Thoracic aorta (tissue), 2 donors: Measurements from ENCODE around the gene BBS2. TPM values are rescaled to one million over a fixed set of nuclear protein-coding genes. Genes with fewer than 3 reads are reported as not detected.

Experiments
- ATAC-seq: fragments of 150-250 bp; one replicate; pipeline ENCODE4 v1.8.0; 2017; ENCODE audit warnings: low read depth; ENCODE audit not compliant: insufficient number of reproducible peaks, low FRiP score
- DNase-seq: peaks from one replicate; pipeline ENCODE4 v3.0.0-alpha.2; 2020; ENCODE audit warnings: low spot score
- H3K27ac ChIP-seq, 2 donors: fragments of 200-600 bp; sonication (generic); 1 replicate in 1 of 2; 2 replicates in 1 of 2; pipeline ENCODE4 v1.5.1; 2016; ENCODE audit warnings: mild to moderate bottlenecking in 2 of 2, moderate library complexity in 2 of 2
- H3K27me3 ChIP-seq: fragments of 200-600 bp; sonication (generic); replicated peaks from 2 replicates; pipeline ENCODE4 v1.6.0; 2016; ENCODE audit warnings: mild to moderate bottlenecking; ENCODE audit not compliant: insufficient read depth
- H3K36me3 ChIP-seq: fragments of 200-600 bp; sonication (generic); one replicate; pipeline ENCODE4 v1.5.1; 2016
- H3K4me1 ChIP-seq, 2 donors: fragments of 200-600 bp; sonication (generic); 1 replicate in 1 of 2; 2 replicates in 1 of 2; pipeline versions ENCODE4 v1.5.1 to v1.6.0; 2016; ENCODE audit warnings: low read depth in 2 of 2, mild to moderate bottlenecking in 1 of 2; ENCODE audit not compliant: control insufficient read depth in 1 of 2
- H3K4me3 ChIP-seq: fragments of 200-600 bp; sonication (generic); 2 replicates; pipeline ENCODE4 v1.5.1; 2016; ENCODE audit warnings: mild to moderate bottlenecking
- H3K9me3 ChIP-seq: fragments of 200-600 bp; sonication (generic); 2 replicates; pipeline ENCODE4 v1.5.1; 2016
- CTCF ChIP-seq: fragments of 200-600 bp; sonication (generic); IDR thresholded peaks from one replicate; pipeline ENCODE4 v1.5.1; 2019; ENCODE audit warnings: antibody characterized with exemption
- total RNA-seq, 2 donors: library from RNA; depleted of rRNA; stranded (reverse); fragments of >200 nt; gene quantifications; one replicate each; pipeline versions ENCODE4 v1.1.0 to v1.2.3, GENCODE V29; 2016

Gene BBS2
- total RNA-seq, 2 donors from 2014 or later = 33.3 to 39.3 TPM

GRCh38 chr16:56549161-56549560 lies 29.3 kb upstream of the BBS2 start:
- DNase-seq = no peak
- TF ChIP-seq CTCF = no peak
- Histone ChIP-seq H3K4me1 (no peaks in the 10 kb centered on the region), H3K4me3 (no peak overlapping the region), H3K36me3 (no peaks in the 10 kb centered on the region), H3K27me3 (no peaks in the 10 kb centered on the region), H3K27ac (no peak overlapping the region), H3K9me3 (no peaks in the 10 kb centered on the region)
- ATAC-seq = no peak

- H3K9me3 ChIP-seq = no peaks in the 10 kb centered on the region
- H3K36me3 ChIP-seq = no peaks in the 10 kb centered on the region
- no peaks in the 10 kb centered on the region for H3K27me3 ChIP-seq
- TF ChIP-seq CTCF = no peak
- no peak for DNase-seq
- no peaks in the 10 kb centered on the region for H3K4me1 ChIP-seq
- ATAC-seq = no peak
- H3K4me3 ChIP-seq = no peak overlapping the region
- H3K27ac ChIP-seq = no peak overlapping the region
Measured at GRCh38 chr16:56547949-56548567, 28.2 kb upstream of the BBS2 start.

GRCh38 chr16:56547120-56547948 lies 27.5 kb upstream of the BBS2 start:
- H3K27me3 ChIP-seq = no peaks in the 10 kb centered on the region
- TF ChIP-seq CTCF = no peak
- no peak for ATAC-seq
- no peaks in the 10 kb centered on the region for H3K4me1 ChIP-seq
- no peak overlapping the region for H3K4me3 ChIP-seq
- no peaks in the 10 kb centered on the region for H3K9me3 ChIP-seq
- H3K36me3 ChIP-seq = no peaks in the 10 kb centered on the region
- H3K27ac ChIP-seq = no peak overlapping the region
- DNase-seq = no peak

GRCh38 chr16:56542039-56542438 lies 22.2 kb upstream of the BBS2 start:
- no peak overlapping the region for H3K4me3 ChIP-seq
- no peaks in the 10 kb centered on the region for H3K36me3 ChIP-seq
- TF ChIP-seq CTCF = no peak
- no peak overlapping the region for H3K27ac ChIP-seq
- no peaks in the 10 kb centered on the region for H3K4me1 ChIP-seq
- no peak for ATAC-seq
- no peak for DNase-seq
- H3K27me3 ChIP-seq = no peaks in the 10 kb centered on the region
- no peaks in the 10 kb centered on the region for H3K9me3 ChIP-seq

- Histone ChIP-seq H3K9me3 (no peaks in the 10 kb centered on the region), H3K36me3 (no peaks in the 10 kb centered on the region), H3K27me3 (no peaks in the 10 kb centered on the region), H3K27ac (no peak overlapping the region), H3K4me1 (no peaks in the 10 kb centered on the region), H3K4me3 (no peak overlapping the region)
- no peak for ATAC-seq
- no peak for DNase-seq
- no peak for TF ChIP-seq CTCF
Measured at GRCh38 chr16:56539656-56540055, 19.8 kb upstream of the BBS2 start.
